Thyroid gland (tissue), 4 donors: ENCODE results near the gene EVC. TPM values are rescaled to one million over a fixed set of nuclear protein-coding genes. Genes with fewer than 3 reads are reported as not detected.

Experiments
- DNase-seq, 2 donors: peaks; one replicate each; pipeline ENCODE4 v3.0.0-alpha.2; 2019
- H3K27ac ChIP-seq, 3 donors: fragments of 200-600 bp; sonication (generic); 1 replicate in 2 of 3; 2 replicates in 1 of 3; pipeline ENCODE4 v1.5.1; 2016 to 2019; ENCODE audit warnings: mild to moderate bottlenecking in 1 of 3, moderate library complexity in 1 of 3
- H3K27me3 ChIP-seq: fragments of 200-600 bp; sonication (generic); one replicate; pipeline ENCODE4 v1.5.1; 2019
- H3K36me3 ChIP-seq, 2 donors: fragments of 200-600 bp; sonication (generic); one replicate each; pipeline ENCODE4 v1.5.1; 2016 to 2019
- H3K4me1 ChIP-seq, 2 donors: fragments of 200-600 bp; sonication (generic); one replicate each; pipeline ENCODE4 v1.5.1; 2017 to 2019
- H3K4me3 ChIP-seq, 3 donors: fragments of 200-600 bp; sonication (generic); replicated peaks in 1 of 3; 1 replicate in 2 of 3; 2 replicates in 1 of 3; pipeline ENCODE4 v1.5.1; 2016; ENCODE audit warnings: mild to moderate bottlenecking in 1 of 3
- H3K9me3 ChIP-seq: fragments of 200-600 bp; sonication (generic); one replicate; pipeline ENCODE4 v1.5.1; 2017
- CTCF ChIP-seq, 6 experiments: fragments of 200-600 bp in 3 of 6; fragments of 450-650 bp in 3 of 6; sonication (generic) in 3 of 6; IDR thresholded peaks; one replicate each; pipeline ENCODE4 v1.5.1; 2016 to 2019; ENCODE audit warnings: antibody characterized with exemption in 6 of 6, mild to moderate bottlenecking in 2 of 6, inconsistent platforms in 1 of 6, moderate library complexity in 1 of 6
- POLR2A ChIP-seq, 2 donors: fragments of 450-650 bp; IDR thresholded peaks; one replicate each; pipeline ENCODE4 v1.6.1; 2017; ENCODE audit warnings: antibody characterized with exemption in 2 of 2, mild to moderate bottlenecking in 2 of 2, moderate library complexity in 1 of 2
- WGBS, 2 donors: methylation state at CpG; one replicate each; pipeline ENCODE4 v1.1.5; 2017; 5-methylcytosine and 5-hydroxymethylcytosine counted together
- intact Hi-C: fragments of 100-400 bp; cut with DNase I; formaldehyde crosslinking; loops from one replicate; pipeline ENCODE4 v1.15.1; 2023
- total RNA-seq, 4 donors: library from RNA; depleted of rRNA; stranded (reverse); fragments of >200 nt; gene quantifications; one replicate each; pipeline ENCODE4 v1.2.3, GENCODE V29; 2016

Gene EVC
- total RNA-seq, 4 donors from 2014 or later = 21.4 to 43.6 (median 38.6) TPM

GRCh38 chr4:5784021-5784420 lies 73.0 kb downstream of the EVC start:
- intact Hi-C loops = no loop called here
- no peak for DNase-seq
- WGBS, 2 donors = 92 to 93% methylated on average over 6 of the region's 6 CpGs

GRCh38 chr4:5784960-5785611 lies 74.1 kb downstream of the EVC start:
- no peaks in the 10 kb centered on the region for H3K4me1 ChIP-seq
- TF ChIP-seq POLR2A (IDR thresholded peaks at IDR 0.05) (no peak), CTCF (IDR thresholded peaks at IDR 0.05) (no peak)
- H3K27me3 ChIP-seq = no peaks in the 10 kb centered on the region
- H3K4me3 ChIP-seq = no peak overlapping the region
- no peaks in the 10 kb centered on the region for H3K9me3 ChIP-seq
- DNase-seq = no peak
- WGBS, 2 donors = 82 to 85% methylated on average over 9 of the region's 9 CpGs
- peaks cover 0 to 12% of the 10 kb centered on the region in 2 donors for H3K36me3 ChIP-seq
- H3K27ac ChIP-seq = no peak overlapping the region
- intact Hi-C loops = no loop called here

More at GRCh38 chr4:5784021-5784420, 73.0 kb downstream of the EVC start:
- no peak overlapping the region for H3K4me3 ChIP-seq
- H3K27ac ChIP-seq = no peak overlapping the region
- TF ChIP-seq POLR2A (IDR thresholded peaks at IDR 0.05) (no peak), CTCF (IDR thresholded peaks at IDR 0.05) (no peak)
- H3K4me1 ChIP-seq = no peaks in the 10 kb centered on the region
- no peaks in the 10 kb centered on the region for H3K27me3 ChIP-seq
- no peaks in the 10 kb centered on the region for H3K9me3 ChIP-seq
- H3K36me3 ChIP-seq = peaks cover 0 to 12% of the 10 kb centered on the region in 2 donors

GRCh38 chr4:5785806-5786680 lies 75.0 kb downstream of the EVC start:
- H3K36me3 ChIP-seq = peaks cover 0 to 12% of the 10 kb centered on the region in 2 donors
- H3K27ac ChIP-seq = no peak overlapping the region
- H3K4me1 ChIP-seq = no peaks in the 10 kb centered on the region
- intact Hi-C loops = no loop called here
- no peak for DNase-seq
- 85 to 88% methylated on average over 9 of the region's 9 CpGs for WGBS, 2 donors
- TF ChIP-seq POLR2A (IDR thresholded peaks at IDR 0.05) = no peak
- no peak for TF ChIP-seq CTCF (IDR thresholded peaks at IDR 0.05)
- H3K27me3 ChIP-seq = no peaks in the 10 kb centered on the region
- H3K4me3 ChIP-seq = no peak overlapping the region
- no peaks in the 10 kb centered on the region for H3K9me3 ChIP-seq

GRCh38 chr4:5787311-5787710 lies 76.3 kb downstream of the EVC start:
- no peak for TF ChIP-seq POLR2A (IDR thresholded peaks at IDR 0.05)
- TF ChIP-seq CTCF (IDR thresholded peaks at IDR 0.05) = no peak
- 97% methylated on average over 8 of the region's 8 CpGs for WGBS, 2 donors
- H3K4me3 ChIP-seq = no peak overlapping the region
- no peak overlapping the region for H3K27ac ChIP-seq
- intact Hi-C loops = no loop called here
- DNase-seq = no peak
- H3K36me3 ChIP-seq = peaks cover 0 to 12% of the 10 kb centered on the region in 2 donors
- H3K9me3 ChIP-seq = no peaks in the 10 kb centered on the region
- H3K27me3 ChIP-seq = no peaks in the 10 kb centered on the region
- H3K4me1 ChIP-seq = no peaks in the 10 kb centered on the region

GRCh38 chr4:5788144-5788543 lies 77.1 kb downstream of the EVC start:
- TF ChIP-seq POLR2A (IDR thresholded peaks at IDR 0.05) = no peak
- no peak for TF ChIP-seq CTCF (IDR thresholded peaks at IDR 0.05)
- Histone ChIP-seq H3K9me3 (no peaks in the 10 kb centered on the region), H3K36me3 (peaks cover 0 to 12% of the 10 kb centered on the region in 2 donors), H3K4me3 (no peak overlapping the region), H3K27me3 (no peaks in the 10 kb centered on the region), H3K27ac (no peak overlapping the region), H3K4me1 (no peaks in the 10 kb centered on the region)
- WGBS, 2 donors = 52 to 56% methylated on average over 2 of the region's 2 CpGs
- DNase-seq = no peak
- intact Hi-C loops = no loop called here
